ENCODE results near the gene BAIAP2. TPM values are rescaled to one million over a fixed set of nuclear protein-coding genes. Genes with fewer than 3 reads are reported as not detected.
A peak's percentile ranks its signal among the peaks of the same experiment; 100 is the strongest.

Gene BAIAP2
- total and polyA plus RNA-seq, 12 donors, result 3.1 to 33.4 (median 14.6) TPM

DNA sequence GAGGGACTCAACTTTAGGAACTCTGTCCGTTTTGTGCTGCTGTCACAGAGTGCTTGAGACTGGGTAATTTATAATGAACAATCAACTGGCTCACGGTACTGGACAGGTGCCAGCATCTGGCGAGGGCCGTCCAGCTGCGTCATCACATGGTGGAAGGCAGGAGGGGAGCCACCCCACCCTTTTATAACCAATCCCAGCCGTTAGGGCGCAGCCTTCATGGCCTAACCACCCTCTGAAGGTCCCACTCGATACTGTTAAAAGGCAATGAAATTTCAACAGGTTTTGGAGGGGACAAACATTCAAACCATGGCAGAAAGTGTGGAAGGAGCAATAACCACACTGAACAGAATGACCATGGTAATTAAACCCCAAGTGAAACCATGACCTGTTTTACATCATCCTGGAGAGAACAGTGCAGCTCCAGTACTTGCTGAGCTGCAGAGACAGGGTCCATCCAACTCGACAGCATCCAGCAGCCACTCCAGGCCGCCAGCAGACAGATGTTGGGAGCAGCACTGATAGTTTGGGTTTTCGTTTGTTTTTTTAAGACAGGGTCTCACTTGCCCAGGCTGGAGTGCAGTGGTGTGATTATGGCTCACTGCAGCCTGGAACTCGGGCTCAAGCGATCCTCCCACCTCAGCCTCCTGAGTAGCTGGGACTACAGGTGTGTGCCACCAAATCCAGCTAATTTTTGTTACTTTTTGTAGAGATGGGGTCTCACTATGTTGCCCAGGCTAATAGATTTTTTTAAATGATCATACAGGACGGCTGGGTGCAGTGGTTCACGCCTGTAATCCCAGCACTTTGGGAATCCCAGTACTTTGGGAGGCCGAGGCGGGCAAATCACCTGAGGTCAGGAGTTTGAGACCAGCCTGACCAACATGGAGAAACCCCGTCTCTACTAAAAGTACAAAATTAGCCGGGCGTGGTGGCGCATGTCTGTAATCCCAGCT lies 32.3 kb upstream of the BAIAP2 start:
- peak; percentile 60 to 85 (median 67) for DNase-seq
- no peaks in the 10 kb centered on the region for H3K9me3 ChIP-seq (replicated peaks in 1 of 3)
- intact Hi-C loops (cut with DNase I), result no loop called here
- no peak for TF ChIP-seq POLR2A (IDR thresholded peaks at IDR 0.05)
- H3K4me3 ChIP-seq, result no peak overlapping the region
- no peak overlapping the region for H3K27ac ChIP-seq
- 42 to 48% (median 45%) methylated on average over 19 to 21 of the region's 21 CpGs for WGBS, 4 donors
- peaks cover 14% of the 10 kb centered on the region for H3K27me3 ChIP-seq
- peaks cover 0 to 24% of the 10 kb centered on the region in 2 donors for H3K36me3 ChIP-seq (replicated peaks in 1 of 2)
- H3K4me1 ChIP-seq (replicated peaks in 1 of 2), result peaks cover 14 to 25% of the 10 kb centered on the region in 2 donors

DNA sequence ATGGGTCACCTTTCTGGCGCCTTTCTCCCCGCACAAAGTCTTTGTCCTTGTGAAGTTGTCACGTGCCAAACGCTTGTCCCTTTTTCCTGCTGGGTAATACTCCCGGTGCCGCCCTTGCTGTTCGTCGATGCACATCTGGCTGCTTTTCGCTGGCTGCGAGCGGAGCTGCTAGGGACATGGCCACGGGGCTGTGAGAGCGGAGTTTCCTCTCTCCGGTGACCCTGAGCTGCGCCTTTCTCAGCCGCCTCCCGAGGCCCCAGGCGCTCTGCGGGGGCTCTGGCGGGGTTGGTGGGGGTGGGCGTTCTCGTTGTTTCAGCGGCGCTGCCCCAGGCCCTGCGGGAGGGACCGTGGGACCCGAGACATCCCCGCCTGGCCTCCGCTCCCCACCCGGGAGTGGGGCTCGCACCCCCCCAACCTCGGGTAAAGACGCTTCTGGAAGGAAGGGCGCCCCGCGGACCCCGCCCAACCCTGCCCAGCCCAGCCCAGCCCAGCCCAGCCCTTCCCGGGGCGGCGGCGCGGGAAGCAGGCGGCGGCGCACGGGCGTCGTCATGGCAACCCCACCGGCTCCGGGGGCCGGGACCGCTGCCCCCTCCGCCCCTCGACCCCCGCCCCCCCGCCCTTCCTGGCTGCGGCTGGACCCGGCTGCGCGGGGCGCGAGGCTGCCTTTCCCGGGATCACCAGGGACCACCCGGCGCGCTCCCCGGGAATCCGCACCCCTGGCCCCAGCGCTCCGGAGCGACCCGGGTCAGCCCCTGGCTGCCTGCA lies 31.1 kb upstream of the BAIAP2 start:
- Histone ChIP-seq H3K4me3 (peak overlapping the region in 1 of 4 donors; percentile 17), H3K27me3 (peaks cover 14% of the 10 kb centered on the region), H3K27ac (no peak overlapping the region), H3K9me3 (replicated peaks in 1 of 3) (no peaks in the 10 kb centered on the region), H3K4me1 (replicated peaks in 1 of 2) (peaks cover 14 to 25% of the 10 kb centered on the region in 2 donors), H3K36me3 (replicated peaks in 1 of 2) (peaks cover 0 to 12% of the 10 kb centered on the region in 2 donors)
- intact Hi-C loops (cut with DNase I), result no loop called here
- 2 to 12% (median 4%) methylated on average over 7 to 72 of the region's 72 CpGs for WGBS, 4 donors
- TF ChIP-seq, protein P1, sequence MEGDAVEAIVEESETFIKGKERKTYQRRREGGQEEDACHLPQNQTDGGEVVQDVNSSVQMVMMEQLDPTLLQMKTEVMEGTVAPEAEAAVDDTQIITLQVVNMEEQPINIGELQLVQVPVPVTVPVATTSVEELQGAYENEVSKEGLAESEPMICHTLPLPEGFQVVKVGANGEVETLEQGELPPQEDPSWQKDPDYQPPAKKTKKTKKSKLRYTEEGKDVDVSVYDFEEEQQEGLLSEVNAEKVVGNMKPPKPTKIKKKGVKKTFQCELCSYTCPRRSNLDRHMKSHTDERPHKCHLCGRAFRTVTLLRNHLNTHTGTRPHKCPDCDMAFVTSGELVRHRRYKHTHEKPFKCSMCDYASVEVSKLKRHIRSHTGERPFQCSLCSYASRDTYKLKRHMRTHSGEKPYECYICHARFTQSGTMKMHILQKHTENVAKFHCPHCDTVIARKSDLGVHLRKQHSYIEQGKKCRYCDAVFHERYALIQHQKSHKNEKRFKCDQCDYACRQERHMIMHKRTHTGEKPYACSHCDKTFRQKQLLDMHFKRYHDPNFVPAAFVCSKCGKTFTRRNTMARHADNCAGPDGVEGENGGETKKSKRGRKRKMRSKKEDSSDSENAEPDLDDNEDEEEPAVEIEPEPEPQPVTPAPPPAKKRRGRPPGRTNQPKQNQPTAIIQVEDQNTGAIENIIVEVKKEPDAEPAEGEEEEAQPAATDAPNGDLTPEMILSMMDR (IDR thresholded peaks at IDR 0.05), result no peak
- TF ChIP-seq POLR2A (IDR thresholded peaks at IDR 0.05), result no peak
- DNase-seq, result no peak

DNA sequence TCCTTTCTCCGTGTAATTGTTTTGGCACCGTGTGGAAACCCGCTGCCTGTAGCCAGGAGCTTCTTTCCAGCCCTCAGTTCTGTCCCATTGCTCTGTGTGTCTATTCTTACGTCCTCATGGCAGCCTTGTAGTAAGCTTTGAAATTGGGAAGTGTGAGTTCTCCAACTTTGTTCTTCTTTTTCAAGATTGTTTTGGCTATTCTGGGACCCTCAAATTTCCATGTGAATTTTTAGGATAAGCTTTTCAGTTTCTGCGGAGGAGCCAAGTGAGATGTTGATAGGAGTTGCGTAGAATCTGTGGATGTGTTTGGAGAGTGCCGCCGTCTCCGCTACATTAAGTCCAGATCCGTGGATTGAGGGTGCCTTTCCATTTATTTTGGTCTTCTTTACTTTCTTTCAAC lies 28.1 kb upstream of the BAIAP2 start:
- DNase-seq, result no peak
- intact Hi-C loops (cut with DNase I), result no loop called here
- 62 to 72% (median 68%) methylated on average over 10 of the region's 10 CpGs for WGBS, 4 donors
- Histone ChIP-seq H3K9me3 (replicated peaks in 1 of 3) (peaks cover 0 to 3% (median 0%) of the 10 kb centered on the region in 3 donors), H3K36me3 (replicated peaks in 1 of 2) (no peaks in the 10 kb centered on the region), H3K27me3 (peaks cover 14% of the 10 kb centered on the region), H3K4me1 (replicated peaks in 1 of 2) (peaks cover 9 to 16% of the 10 kb centered on the region in 2 donors), H3K27ac (no peak overlapping the region), H3K4me3 (no peak overlapping the region)
- TF ChIP-seq, protein P1 (IDR thresholded peaks at IDR 0.05), result no peak
- TF ChIP-seq POLR2A (IDR thresholded peaks at IDR 0.05), result no peak

- H3K27me3 ChIP-seq, result peaks cover 12% of the 10 kb centered on the region
- H3K4me3 ChIP-seq, result no peak overlapping the region
- H3K9me3 ChIP-seq (replicated peaks in 1 of 3), result peaks cover 0 to 3% (median 0%) of the 10 kb centered on the region in 3 donors
- peaks cover 9 to 11% of the 10 kb centered on the region in 2 donors for H3K4me1 ChIP-seq (replicated peaks in 1 of 2)
- no peaks in the 10 kb centered on the region for H3K36me3 ChIP-seq (replicated peaks in 1 of 2)
- no peak for DNase-seq
- TF ChIP-seq, protein P1 (IDR thresholded peaks at IDR 0.05), result no peak
- TF ChIP-seq POLR2A (IDR thresholded peaks at IDR 0.05), result no peak
- no peak overlapping the region for H3K27ac ChIP-seq
- WGBS, 4 donors, result 58 to 81% (median 74%) methylated on average over 11 of the region's 11 CpGs
- intact Hi-C loops (cut with DNase I), result no loop called here
Observed at GRCh38 chr17:81008140-81008539, 26.8 kb upstream of the BAIAP2 start.
